Thoracic aorta (tissue), 2 donors: ENCODE results near the gene PFKFB1. TPM values are rescaled to one million over a fixed set of nuclear protein-coding genes. Genes with fewer than 3 reads are reported as not detected.

Experiments
- ATAC-seq: fragments of 150-250 bp; one replicate; pipeline ENCODE4 v1.8.0; 2017; ENCODE audit warnings: low read depth; ENCODE audit not compliant: insufficient number of reproducible peaks, low FRiP score
- DNase-seq: peaks from one replicate; pipeline ENCODE4 v3.0.0-alpha.2; 2020; ENCODE audit warnings: low spot score
- H3K27ac ChIP-seq, 2 donors: fragments of 200-600 bp; sonication (generic); 1 replicate in 1 of 2; 2 replicates in 1 of 2; pipeline ENCODE4 v1.5.1; 2016; ENCODE audit warnings: mild to moderate bottlenecking in 2 of 2, moderate library complexity in 2 of 2
- H3K27me3 ChIP-seq: fragments of 200-600 bp; sonication (generic); replicated peaks from 2 replicates; pipeline ENCODE4 v1.6.0; 2016; ENCODE audit warnings: mild to moderate bottlenecking; ENCODE audit not compliant: insufficient read depth
- H3K36me3 ChIP-seq: fragments of 200-600 bp; sonication (generic); one replicate; pipeline ENCODE4 v1.5.1; 2016
- H3K4me1 ChIP-seq, 2 donors: fragments of 200-600 bp; sonication (generic); 1 replicate in 1 of 2; 2 replicates in 1 of 2; pipeline versions ENCODE4 v1.5.1 to v1.6.0; 2016; ENCODE audit warnings: low read depth in 2 of 2, mild to moderate bottlenecking in 1 of 2; ENCODE audit not compliant: control insufficient read depth in 1 of 2
- H3K4me3 ChIP-seq: fragments of 200-600 bp; sonication (generic); 2 replicates; pipeline ENCODE4 v1.5.1; 2016; ENCODE audit warnings: mild to moderate bottlenecking
- H3K9me3 ChIP-seq: fragments of 200-600 bp; sonication (generic); 2 replicates; pipeline ENCODE4 v1.5.1; 2016
- total RNA-seq, 2 donors: library from RNA; depleted of rRNA; stranded (reverse); fragments of >200 nt; gene quantifications; one replicate each; pipeline versions ENCODE4 v1.1.0 to v1.2.3, GENCODE V29; 2016
- TF ChIP-seq, protein P1 (sequence below): fragments of 200-600 bp; sonication (generic); IDR thresholded peaks from one replicate; pipeline ENCODE4 v1.5.1; 2019; ENCODE audit warnings: antibody characterized with exemption

PFKFB1 gene
- total RNA-seq, 2 donors from 2014 or later, result not detected

DNA sequence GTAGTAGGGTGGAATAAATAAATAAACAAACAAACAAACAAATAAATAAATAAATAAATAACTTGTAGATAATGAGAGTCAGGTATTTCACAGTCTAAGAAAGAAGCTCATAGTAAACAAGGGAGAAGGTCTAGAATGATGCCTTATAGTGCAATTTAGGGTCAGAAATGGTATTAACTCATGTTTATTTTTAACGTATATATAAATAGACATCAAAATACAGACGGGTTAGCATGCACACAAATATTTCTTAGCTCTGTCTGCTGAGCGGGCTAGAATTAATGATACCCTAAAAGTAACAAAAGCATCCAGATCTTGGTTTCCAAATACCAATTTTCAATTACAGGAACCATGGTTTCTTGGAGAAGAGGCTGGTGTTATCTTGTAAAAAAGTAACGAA is 16.6 kb downstream of the PFKFB1 start:
- Histone ChIP-seq H3K4me1 (no peaks in the 10 kb centered on the region), H3K36me3 (no peaks in the 10 kb centered on the region), H3K9me3 (no peaks in the 10 kb centered on the region), H3K4me3 (no peak overlapping the region), H3K27ac (no peak overlapping the region), H3K27me3 (no peaks in the 10 kb centered on the region)
- ATAC-seq (no peak), DNase-seq (no peak)
- TF ChIP-seq, protein P1, sequence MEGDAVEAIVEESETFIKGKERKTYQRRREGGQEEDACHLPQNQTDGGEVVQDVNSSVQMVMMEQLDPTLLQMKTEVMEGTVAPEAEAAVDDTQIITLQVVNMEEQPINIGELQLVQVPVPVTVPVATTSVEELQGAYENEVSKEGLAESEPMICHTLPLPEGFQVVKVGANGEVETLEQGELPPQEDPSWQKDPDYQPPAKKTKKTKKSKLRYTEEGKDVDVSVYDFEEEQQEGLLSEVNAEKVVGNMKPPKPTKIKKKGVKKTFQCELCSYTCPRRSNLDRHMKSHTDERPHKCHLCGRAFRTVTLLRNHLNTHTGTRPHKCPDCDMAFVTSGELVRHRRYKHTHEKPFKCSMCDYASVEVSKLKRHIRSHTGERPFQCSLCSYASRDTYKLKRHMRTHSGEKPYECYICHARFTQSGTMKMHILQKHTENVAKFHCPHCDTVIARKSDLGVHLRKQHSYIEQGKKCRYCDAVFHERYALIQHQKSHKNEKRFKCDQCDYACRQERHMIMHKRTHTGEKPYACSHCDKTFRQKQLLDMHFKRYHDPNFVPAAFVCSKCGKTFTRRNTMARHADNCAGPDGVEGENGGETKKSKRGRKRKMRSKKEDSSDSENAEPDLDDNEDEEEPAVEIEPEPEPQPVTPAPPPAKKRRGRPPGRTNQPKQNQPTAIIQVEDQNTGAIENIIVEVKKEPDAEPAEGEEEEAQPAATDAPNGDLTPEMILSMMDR, result no peak

DNA sequence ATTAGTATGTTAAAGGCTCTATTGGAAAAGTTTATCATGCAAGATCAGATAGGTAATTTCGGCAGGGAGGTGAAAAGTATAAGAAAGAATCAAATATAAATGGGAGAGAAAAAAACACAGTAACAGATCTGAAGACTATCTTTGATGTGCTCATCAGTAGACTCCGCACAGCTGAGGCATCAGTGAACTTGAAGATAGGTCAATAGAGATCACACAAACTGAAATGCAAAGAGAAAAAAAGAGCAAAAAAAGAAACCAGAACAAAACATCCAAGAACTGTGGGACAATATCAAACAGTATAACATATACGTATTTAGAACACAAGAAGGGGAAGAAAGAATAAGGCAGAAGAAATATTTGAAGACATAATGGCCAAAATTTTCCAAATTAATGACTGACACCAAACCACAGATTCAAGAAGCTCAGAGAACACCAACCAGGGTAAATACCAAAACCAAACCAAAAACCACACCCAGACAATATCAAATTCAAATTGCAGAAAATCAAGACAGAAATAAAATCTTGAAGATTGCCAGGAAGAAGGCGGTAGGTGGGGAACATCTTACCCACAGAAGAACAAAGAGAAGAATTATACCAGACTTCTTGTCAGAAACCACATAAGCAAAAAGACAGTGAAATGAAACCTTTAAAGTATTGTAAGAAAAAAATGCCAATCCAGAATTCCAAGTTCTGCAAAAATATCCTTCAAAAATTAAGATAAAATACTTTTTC is 29.1 kb downstream of the PFKFB1 start:
- Histone ChIP-seq H3K27ac (no peak overlapping the region), H3K27me3 (no peaks in the 10 kb centered on the region), H3K4me1 (no peaks in the 10 kb centered on the region), H3K4me3 (no peak overlapping the region), H3K9me3 (no peaks in the 10 kb centered on the region), H3K36me3 (no peaks in the 10 kb centered on the region)
- no peak for DNase-seq
- no peak for ATAC-seq
- TF ChIP-seq, protein P1, result no peak

DNA sequence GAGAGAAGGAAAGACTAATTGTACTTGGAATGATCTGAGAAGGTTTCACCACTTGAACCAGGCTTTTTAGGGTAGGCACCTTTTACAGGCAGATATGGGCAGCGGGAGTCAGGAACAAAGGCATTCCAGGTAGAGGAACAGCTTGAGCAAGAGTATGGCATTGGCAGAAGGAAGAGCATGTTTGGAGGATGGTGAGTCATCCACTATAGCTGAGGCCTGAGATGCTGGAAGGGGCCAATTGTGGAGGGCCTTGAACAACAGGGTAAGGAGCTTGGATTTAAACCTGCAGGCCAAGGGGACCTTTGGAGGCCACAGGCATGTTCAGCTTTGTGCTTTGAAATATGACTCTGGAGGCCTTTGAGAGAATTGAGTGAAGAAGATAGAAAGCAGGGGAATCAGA is 32.2 kb downstream of the PFKFB1 start:
- H3K36me3 ChIP-seq, result no peaks in the 10 kb centered on the region
- TF ChIP-seq, protein P1, result no peak
- H3K4me1 ChIP-seq, result no peaks in the 10 kb centered on the region
- H3K27ac ChIP-seq, result no peak overlapping the region
- H3K9me3 ChIP-seq, result no peaks in the 10 kb centered on the region
- ATAC-seq (no peak), DNase-seq (no peak)
- H3K4me3 ChIP-seq, result no peak overlapping the region
- no peaks in the 10 kb centered on the region for H3K27me3 ChIP-seq

DNA sequence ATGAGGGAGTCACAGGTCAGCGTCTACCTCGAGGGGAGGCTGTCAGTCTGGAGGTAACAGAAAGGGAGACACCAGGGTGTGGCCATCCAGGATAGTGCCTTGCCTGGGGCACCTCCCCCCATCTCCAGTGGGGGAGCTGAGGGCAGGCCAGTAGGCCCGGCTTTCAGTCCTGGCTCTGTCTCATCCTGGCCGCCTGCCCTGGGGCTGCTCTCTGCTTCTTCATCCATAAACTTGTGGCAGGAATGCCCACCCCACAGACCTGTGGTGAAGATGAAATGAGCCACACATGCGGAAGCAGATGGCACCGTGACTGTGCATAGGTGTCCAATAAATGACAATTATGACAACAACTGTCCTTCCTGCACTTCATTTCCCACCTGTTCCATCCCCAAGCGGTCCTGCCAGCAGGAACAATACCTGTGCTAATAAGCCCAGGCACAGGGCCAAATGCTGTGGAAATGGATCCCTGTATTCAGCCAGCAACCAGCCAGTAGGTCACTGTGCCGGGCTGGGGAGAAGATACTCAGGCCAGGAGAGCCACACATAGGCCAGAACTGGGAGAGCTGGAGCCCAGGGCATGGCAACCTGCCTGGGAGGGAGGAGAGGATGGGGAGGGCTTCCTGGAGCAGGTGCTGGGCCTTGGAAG is 43.1 kb downstream of the PFKFB1 start:
- Histone ChIP-seq H3K9me3 (no peaks in the 10 kb centered on the region), H3K36me3 (no peaks in the 10 kb centered on the region), H3K27ac (no peak overlapping the region), H3K27me3 (no peaks in the 10 kb centered on the region), H3K4me1 (no peaks in the 10 kb centered on the region), H3K4me3 (no peak overlapping the region)
- no peak for ATAC-seq
- no peak for DNase-seq
- TF ChIP-seq, protein P1, result no peak

DNA sequence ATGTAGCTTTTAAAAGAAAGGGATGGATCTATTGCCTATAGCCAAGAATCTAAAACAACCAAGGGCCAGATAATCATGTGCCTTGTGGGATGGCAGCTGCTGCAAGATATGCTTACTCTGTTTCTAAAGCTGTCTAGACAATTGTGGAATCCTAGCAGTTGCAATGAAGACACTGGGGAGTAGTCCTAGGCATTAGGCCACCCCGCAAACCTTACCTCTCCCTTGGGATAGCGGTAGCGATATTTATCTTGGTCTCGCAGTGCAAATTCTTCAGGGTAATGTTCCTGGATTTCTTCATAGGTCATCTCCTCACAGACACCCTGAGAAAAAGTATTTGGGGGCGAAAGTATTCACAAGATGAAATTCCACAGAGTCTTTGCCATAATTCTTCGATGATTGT is 48.8 kb downstream of the PFKFB1 start:
- Histone ChIP-seq H3K9me3 (no peaks in the 10 kb centered on the region), H3K4me1 (no peaks in the 10 kb centered on the region), H3K4me3 (no peak overlapping the region), H3K36me3 (no peaks in the 10 kb centered on the region), H3K27me3 (no peaks in the 10 kb centered on the region), H3K27ac (no peak overlapping the region)
- TF ChIP-seq, protein P1, result no peak
- DNase-seq, result no peak
- no peak for ATAC-seq
